ENCODE results near the gene CCDC121. TPM values are rescaled to one million over a fixed set of nuclear protein-coding genes. Genes with fewer than 3 reads are reported as not detected.

CCDC121 gene
- total and polyA plus RNA-seq, 9 of the 15 experiments (the other 6 are each of a cell fraction or from before 2014, with no cell fraction given), result 2.2 to 4.7 (median 4.1) TPM

GRCh38 chr2:27671235-27671634 is 42.4 kb upstream of the CCDC121 start:
- CTCF ChIA-PET (ENCODE audit: low intra/inter-chr PET ratio), result no interaction called here

More at GRCh38 chr2:27671235-27671634, 42.4 kb upstream of the CCDC121 start:
- peaks cover 0 to 7% of the 10 kb centered on the region in 2 experiments; a peak in 1 of 5 replicates for H3K4me1 ChIP-seq (replicated peaks in 1 of 2; ENCODE audit: control insufficient read depth in 2 of 2, insufficient read depth in 2 of 2, low read length in 2 of 2)
- in situ Hi-C loops (cut with MboI), result no loop called here
- H3K9ac ChIP-seq (ENCODE audit: insufficient read depth in 1 of 2, low read depth in 2 of 2, low read length in 2 of 2), result no peak overlapping the region
- H3K27me3 ChIP-seq (ENCODE audit: control insufficient read depth in 2 of 2, insufficient read depth in 2 of 2, low read length in 2 of 2), result no peaks in the 10 kb centered on the region
- WGBS (ENCODE audit: insufficient coverage, low coverage, missing lambda C conversion rate), result 77% methylated on average over 4 of the region's 4 CpGs
- BruUV-seq (replicated peaks), result no TSS peak
- no peaks in the 10 kb centered on the region for H4K20me1 ChIP-seq (replicated peaks; ENCODE audit: control insufficient read depth, insufficient read depth, low read length)
- POLR2A ChIA-PET, result no interaction called here
- H3K9me3 ChIP-seq (replicated peaks; ENCODE audit: control insufficient read depth, insufficient read depth, low read depth, low read length), result no peaks in the 10 kb centered on the region
- ATAC-seq (no peak), FAIRE-seq (no peak), DNase-seq (ENCODE audit: extremely low read depth in 1 of 4, low spot score in 3 of 4) (no peak)
- H2AFZ ChIP-seq (ENCODE audit: low read depth, low read length), result no peak overlapping the region
- TF ChIP-seq GATAD2A (IDR thresholded peaks at IDR 0.05), result no peak
- no peak for TF ChIP-seq ZNF639 (CRISPR knock-in tag; conservative IDR thresholded peaks at IDR 0.05 in 1 of 2, IDR thresholded peaks at IDR 0.05 in 1 of 2)
- no peak for TF ChIP-seq ZNF12 (CRISPR knock-in tag; IDR thresholded peaks at IDR 0.05)
- no peak for TF ChIP-seq ATF1 (CRISPR knock-in tag; IDR thresholded peaks at IDR 0.05)
- no peak for TF ChIP-seq ATF1 (tag; IDR thresholded peaks at IDR 0.05)
- TF ChIP-seq PML (IDR thresholded peaks at IDR 0.05; ENCODE audit: low read length), result no peak
- TF ChIP-seq ZHX1 (conservative IDR thresholded peaks at IDR 0.05; ENCODE audit: low read length), result no peak
- TF ChIP-seq ZBTB43 (CRISPR knock-in tag; IDR thresholded peaks at IDR 0.05), result no peak
- TF ChIP-seq ZNF282 (CRISPR knock-in tag; IDR thresholded peaks at IDR 0.05), result no peak
- no peak for TF ChIP-seq HDAC6 (IDR thresholded peaks at IDR 0.05; ENCODE audit: low read depth, low read length)
- no peak for TF ChIP-seq SAFB (IDR thresholded peaks at IDR 0.05; ENCODE audit: borderline replicate concordance, low read depth, low read length)
- no peak for TF ChIP-seq PKNOX1 (IDR thresholded peaks at IDR 0.05)
- TF ChIP-seq TCF7 (IDR thresholded peaks at IDR 0.05; ENCODE audit: borderline replicate concordance), result no peak
- no peak for TF ChIP-seq RNF2 (IDR thresholded peaks at IDR 0.05)
- TF ChIP-seq PPARD (CRISPR knock-in tag; IDR thresholded peaks at IDR 0.05), result no peak
- H3K27ac ChIP-seq (ENCODE audit: extremely low read depth, low read depth, low read length), result no peak overlapping the region
- no peak overlapping the region for H3K4me3 ChIP-seq
- peaks cover 65% of the 10 kb centered on the region for H3K36me3 ChIP-seq (ENCODE audit: control insufficient read depth, insufficient read depth, low read length)
- intact Hi-C loops (cut with micrococcal nuclease), result no loop called here
- H3K4me2 ChIP-seq (ENCODE audit: insufficient read depth, low read length), result no peak overlapping the region
- 0 out of 3 replicates have a peak, but pooled peaks cover 3% of the 10 kb centered on the region for H3K79me2 ChIP-seq (ENCODE audit: control insufficient read depth, insufficient read depth, low read length)
- no peaks in the 10 kb centered on the region for H3K9me1 ChIP-seq (ENCODE audit: control insufficient read depth, insufficient read depth, low read length)

Measured in K562 (cell line).